Measurements from ENCODE around the gene MFAP1.

GRCh38 chr15:43824302-43825246 is at the start of gene MFAP1:
- peak in 1 of 2 donors; percentile 56 for TF ChIP-seq POLR2A (IDR thresholded peaks at IDR 0.05)
- TF ChIP-seq, protein P1, sequence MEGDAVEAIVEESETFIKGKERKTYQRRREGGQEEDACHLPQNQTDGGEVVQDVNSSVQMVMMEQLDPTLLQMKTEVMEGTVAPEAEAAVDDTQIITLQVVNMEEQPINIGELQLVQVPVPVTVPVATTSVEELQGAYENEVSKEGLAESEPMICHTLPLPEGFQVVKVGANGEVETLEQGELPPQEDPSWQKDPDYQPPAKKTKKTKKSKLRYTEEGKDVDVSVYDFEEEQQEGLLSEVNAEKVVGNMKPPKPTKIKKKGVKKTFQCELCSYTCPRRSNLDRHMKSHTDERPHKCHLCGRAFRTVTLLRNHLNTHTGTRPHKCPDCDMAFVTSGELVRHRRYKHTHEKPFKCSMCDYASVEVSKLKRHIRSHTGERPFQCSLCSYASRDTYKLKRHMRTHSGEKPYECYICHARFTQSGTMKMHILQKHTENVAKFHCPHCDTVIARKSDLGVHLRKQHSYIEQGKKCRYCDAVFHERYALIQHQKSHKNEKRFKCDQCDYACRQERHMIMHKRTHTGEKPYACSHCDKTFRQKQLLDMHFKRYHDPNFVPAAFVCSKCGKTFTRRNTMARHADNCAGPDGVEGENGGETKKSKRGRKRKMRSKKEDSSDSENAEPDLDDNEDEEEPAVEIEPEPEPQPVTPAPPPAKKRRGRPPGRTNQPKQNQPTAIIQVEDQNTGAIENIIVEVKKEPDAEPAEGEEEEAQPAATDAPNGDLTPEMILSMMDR (IDR thresholded peaks at IDR 0.05), result no peak
